Activated CD4-positive, CD25-positive, alpha-beta regulatory T cell treated with anti-CD3 and anti-CD28 coated beads, Interleukin-2, amount 50 U/mL, for 16 hours (primary cell): ENCODE results near the gene PIGQ.

Experiments
- DNase-seq: peaks from one replicate; pipeline ENCODE4 v3.0.0-alpha.2; 2020; ENCODE audit warnings: low read depth, low spot score

PIGQ gene

DNA sequence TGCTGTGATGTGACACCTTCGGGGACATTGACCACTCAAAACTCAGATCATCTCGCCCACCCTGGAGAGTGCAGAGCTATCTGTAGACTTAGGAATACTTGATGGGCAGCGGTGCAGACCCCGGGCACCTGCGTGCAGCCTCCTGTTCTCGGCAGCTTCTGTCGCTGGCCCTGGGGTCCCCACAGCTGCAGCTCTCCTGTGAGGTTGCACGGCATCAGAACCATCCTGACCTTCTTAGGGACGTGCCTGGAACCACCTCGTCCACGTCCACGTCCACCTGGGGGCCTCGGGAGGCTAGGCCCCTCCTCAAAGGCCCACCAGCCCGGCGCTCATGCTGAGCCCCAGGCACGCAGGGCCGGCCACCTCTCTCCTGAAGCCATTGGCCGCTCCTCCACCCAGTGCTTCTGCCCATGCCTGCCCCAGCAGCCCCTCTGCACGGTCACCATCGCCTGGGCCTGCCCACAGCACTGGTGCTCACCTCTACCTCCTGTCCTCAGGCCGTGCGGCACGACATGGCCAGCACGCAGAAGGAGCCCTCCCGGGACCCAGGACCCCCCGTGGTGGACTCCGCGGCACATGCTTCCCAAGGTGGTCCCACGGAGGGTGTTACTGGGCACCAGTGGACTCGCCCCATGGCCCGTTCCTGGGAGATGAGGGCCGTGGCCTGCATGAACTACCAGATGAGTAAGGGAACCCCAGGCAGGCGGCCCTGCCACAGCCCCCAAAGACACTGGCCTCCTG lies 58.7 kb downstream of the PIGQ start:
- DNase-seq, result no peak

DNA sequence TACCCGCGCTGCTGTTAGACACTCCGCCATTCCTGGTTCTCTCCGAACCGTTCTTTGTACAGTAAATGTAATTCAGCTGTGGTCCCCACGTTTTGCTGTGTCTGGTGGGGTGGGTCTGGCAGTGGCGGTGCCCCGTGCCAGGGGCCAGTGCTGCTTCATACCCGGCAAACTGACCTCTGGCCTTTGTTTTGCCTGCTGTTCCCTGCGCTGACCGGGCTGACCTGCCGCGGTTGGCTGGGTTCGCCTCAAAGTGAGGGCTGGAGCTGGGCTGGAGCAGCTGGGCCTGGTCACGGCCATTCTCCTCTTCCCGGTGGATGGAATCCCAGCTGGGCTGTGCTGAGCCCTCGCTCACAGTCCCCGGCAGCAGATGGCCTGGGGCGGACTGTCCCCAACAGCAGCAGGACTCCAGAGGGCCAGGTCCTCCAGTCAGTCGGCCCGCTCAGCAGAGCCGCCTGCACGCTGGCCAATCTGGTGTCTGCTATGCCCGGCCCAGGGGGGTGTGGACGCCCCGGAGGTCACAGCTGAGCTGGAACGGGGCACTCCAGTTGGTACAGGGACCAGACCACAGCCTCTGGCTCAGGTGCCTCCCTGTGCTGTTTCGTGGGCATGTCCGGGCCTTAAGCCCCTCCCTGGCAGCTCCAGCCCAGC lies 59.5 kb downstream of the PIGQ start:
- DNase-seq, result no peak

DNA sequence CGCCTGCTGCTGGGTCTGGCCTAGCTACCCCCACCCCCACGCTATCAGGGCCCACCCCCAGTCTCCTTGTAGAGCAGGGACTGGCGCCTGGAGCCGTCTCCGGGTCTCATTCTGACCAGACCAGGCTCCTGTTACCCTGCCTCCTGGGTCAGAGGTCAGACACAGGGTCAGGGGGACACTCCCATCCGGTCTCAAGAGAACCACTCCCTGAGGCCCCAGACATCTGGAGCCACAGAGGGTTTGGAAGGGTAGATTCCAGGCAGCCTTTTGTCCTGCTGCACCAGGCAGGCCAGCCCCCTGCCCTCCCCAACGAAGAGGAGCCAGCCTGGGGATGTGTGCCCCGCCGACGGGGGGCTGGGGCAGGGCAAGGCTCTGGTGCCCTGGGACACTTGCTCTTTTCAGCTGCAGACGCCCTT lies 60.1 kb downstream of the PIGQ start:
- no peak for DNase-seq

DNA sequence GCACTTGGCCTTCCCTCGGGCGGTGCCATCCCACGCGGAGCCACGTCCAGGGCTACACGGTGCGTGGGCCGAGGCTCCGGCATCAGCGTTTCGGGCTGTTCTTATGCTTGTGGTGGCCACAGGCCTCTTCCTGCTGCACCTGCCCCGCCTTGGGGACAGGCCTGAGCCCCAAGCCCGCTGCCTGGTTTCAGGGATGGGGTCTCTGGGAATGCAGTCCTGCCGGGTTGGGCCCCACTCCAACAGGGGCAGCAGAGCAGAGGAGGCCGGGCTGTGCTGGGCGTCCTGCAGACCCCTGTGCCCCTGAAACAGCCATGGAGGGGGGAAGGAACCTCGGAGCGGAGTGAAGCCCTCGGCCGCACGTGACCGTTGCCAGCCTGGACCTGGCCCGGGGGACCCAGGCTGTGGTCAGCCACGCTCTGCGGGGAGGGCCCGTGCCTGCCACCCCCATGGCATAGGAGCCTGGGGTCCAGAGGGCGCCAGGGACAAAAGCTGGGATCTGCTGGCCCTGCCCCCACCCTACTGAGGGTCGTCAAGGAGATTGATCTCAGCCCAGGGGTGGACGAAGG lies 60.6 kb downstream of the PIGQ start:
- no peak for DNase-seq

DNA sequence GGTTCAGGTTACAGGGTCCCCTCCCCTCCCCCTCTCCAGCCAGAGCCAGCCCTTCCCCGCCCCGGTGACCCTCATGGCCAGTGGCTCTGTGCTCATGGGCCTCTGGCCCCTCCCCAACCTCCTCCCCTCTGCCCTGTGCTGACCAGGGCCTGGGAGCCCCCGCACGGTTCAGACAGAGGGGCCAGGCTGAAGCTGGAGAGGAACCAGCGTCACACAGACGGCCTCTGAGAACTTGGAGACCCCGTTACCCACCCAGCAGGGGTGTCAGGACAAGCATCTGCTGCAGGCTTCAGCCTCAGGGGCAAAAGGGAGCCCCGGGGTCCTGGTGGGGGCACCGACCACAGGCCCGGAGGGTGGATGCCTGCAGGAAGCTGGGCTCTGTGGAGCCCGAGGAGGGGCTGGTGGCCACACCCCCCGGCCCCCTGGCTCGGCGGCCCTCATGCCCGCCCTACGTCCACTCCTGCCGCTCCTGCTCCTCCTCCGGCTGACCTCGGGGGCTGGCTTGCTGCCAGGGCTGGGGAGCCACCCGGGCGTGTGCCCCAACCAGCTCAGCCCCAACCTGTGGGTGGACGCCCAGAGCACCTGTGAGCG lies 61.1 kb downstream of the PIGQ start, which contains the start of gene WFIKKN1:
Gene WFIKKN1 (plus strand): TSS at position 171 of the 591 bp plus-strand sequence. CDS start 269 bp downstream, at position 440.
- DNase-seq, result no peak

DNA sequence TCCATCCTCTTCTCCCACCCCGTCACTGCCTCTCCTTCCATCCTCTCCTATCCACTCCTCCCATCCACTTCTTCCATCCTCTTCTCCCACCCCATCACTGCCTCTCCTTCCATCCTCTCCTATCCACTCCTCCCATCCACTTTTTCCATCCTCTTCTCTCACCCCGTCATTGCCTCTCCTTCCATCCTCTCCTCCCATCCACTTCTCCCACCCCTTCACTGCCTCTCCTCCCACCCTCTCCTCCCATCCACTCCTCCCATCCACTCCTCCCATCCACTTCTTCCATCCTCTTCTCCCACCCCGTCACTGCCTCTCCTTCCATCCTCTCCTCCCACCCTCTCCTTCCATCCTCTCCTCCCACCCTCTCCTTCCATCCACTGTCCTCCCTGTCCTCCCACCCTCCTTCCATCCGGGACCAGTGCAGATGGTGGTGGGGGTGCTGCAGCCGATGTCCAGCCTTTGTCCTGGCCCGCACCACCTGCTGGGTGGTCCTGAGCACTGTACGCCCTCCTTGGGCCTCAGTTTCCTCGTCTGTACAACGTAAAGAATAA lies 62.1 kb downstream of the PIGQ start:
- DNase-seq, result no peak

DNA sequence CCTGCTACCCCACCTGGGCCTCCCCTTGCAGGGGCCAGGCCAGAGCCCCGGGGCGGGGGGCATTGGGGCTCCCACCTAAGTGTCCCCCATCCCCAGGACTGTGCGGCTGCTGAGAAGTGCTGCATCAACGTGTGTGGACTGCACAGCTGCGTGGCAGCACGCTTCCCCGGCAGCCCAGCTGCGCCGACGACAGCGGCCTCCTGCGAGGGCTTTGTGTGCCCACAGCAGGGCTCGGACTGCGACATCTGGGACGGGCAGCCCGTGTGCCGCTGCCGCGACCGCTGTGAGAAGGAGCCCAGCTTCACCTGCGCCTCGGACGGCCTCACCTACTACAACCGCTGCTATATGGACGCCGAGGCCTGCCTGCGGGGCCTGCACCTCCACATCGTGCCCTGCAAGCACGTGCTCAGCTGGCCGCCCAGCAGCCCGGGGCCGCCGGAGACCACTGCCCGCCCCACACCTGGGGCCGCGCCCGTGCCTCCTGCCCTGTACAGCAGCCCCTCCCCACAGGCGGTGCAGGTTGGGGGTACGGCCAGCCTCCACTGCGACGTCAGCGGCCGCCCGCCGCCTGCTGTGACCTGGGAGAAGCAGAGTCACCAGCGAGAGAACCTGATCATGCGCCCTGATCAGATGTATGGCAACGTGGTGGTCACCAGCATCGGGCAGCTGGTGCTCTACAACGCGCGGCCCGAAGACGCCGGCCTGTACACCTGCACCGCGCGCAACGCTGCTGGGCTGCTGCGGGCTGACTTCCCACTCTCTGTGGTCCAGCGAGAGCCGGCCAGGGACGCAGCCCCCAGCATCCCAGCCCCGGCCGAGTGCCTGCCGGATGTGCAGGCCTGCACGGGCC lies 62.9 kb downstream of the PIGQ start:
- no peak for DNase-seq

DNA sequence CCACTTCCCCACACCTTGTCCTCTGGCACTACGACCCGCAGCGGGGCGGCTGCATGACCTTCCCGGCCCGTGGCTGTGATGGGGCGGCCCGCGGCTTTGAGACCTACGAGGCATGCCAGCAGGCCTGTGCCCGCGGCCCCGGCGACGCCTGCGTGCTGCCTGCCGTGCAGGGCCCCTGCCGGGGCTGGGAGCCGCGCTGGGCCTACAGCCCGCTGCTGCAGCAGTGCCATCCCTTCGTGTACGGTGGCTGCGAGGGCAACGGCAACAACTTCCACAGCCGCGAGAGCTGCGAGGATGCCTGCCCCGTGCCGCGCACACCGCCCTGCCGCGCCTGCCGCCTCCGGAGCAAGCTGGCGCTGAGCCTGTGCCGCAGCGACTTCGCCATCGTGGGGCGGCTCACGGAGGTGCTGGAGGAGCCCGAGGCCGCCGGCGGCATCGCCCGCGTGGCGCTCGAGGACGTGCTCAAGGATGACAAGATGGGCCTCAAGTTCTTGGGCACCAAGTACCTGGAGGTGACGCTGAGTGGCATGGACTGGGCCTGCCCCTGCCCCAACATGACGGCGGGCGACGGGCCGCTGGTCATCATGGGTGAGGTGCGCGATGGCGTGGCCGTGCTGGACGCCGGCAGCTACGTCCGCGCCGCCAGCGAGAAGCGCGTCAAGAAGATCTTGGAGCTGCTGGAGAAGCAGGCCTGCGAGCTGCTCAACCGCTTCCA lies 63.7 kb downstream of the PIGQ start:
- DNase-seq, result no peak
